Hematopoietic multipotent progenitor cell treated with erythropoietin and hydrocortisone succinate and interleukin-3 and kit ligand, for 4 days (in vitro differentiated cells): ENCODE data around the gene IL16.

ENCODE experiments used
- DNase-seq: peaks from one replicate; pipeline ENCODE4 v3.0.0-alpha.2; 2015

Gene IL16

GRCh38 chr15:81277851-81278250 lies 81.2 kb downstream of the IL16 start:
- DNase-seq: no peak

DNA sequence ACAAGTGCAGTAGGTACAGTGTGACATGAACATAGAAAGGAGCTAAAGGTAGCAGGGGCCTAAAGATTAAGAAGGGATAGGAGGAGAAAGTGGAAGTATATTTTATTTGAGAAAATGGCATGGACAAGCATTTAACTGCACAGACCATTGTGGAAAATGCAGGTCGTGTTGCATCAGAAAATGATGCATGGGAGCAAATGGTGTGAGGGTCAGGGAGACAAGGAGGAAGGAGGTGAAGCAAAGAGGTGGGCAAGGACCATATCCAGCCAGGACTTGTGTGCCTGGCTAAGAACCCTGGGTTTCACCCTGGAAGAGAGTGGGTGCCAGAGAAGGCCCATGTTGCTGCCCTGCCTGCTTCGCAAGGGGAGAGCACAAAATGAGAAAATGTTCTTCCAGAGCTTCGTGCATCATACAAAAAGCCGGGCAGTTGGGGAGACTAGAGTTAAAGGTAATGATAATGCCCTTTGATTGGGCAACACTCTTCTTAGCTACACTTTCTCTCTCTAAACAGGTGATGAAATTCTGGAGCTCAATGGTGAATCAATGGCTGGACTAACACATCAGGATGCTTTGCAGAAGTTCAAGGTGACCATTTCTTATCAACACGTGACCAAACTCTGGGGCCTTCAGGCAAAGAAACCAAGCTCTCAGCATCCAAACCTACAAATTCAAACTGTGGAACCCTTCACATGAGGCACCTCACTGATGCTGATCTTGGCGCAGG lies 81.8 kb downstream of the IL16 start:
- DNase-seq: no peak

DNA sequence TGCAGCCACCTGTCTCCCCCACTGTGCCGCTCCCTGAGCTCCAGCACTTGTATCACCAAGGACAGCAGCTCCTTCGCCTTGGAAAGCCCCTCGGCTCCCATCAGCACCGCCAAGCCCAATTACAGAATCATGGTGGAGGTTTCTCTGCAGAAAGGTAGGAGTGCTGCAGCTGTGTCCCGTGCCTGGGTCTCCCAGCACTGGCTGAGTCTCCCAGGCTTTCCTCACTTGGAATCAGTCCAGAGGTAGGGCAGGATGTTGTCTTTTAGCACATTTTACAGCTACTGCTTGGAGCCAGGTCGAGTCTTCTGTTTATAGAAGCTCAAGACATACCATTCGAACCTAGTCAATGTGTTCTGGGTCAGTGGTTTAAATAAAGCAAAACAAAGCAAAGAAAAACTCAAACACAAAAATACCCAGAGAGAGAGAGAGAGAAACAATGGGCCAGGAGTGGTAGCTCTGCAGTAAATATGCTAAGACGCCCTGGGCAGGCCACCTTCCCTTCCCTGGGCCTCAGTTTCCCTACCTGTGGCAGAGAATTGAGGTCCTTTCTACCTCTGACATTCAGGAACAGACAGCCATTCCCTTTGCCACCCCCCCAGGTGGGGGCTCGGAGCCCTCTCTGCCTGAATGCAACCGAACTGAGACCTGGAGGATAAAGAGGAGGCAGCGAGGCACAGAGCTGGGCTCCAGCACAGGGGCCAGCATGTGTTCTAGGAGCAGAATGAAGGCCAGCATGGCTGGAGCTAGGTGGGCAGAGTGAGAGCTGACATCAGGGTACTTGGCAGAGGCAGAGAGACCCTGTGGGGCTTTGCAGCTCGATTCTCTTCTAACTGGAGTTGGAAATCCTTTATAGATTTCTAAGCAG lies 83.2 kb downstream of the IL16 start:
- no peak for DNase-seq

- DNase-seq: no peak
Observed at GRCh38 chr15:81280696-81281455, 84.2 kb downstream of the IL16 start.

DNA sequence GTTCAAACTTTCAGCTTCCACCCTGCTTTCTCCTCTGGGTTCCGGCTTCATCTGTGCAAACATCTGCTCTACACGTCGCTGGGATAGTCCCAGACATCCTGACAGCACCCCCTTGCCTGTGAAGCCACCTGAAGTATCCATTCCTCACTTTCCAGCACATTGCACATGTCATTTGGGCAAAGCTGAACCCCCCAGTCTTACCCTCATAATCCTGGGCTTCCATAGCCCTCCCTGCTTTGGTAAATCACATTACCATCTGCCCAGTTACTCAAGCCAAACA lies 84.7 kb downstream of the IL16 start:
- no peak for DNase-seq

GRCh38 chr15:81281766-81282605 lies 85.3 kb downstream of the IL16 start:
- DNase-seq: no peak

GRCh38 chr15:81282606-81282895 lies 85.9 kb downstream of the IL16 start:
- DNase-seq: no peak

GRCh38 chr15:81282911-81283310 lies 86.2 kb downstream of the IL16 start:
- no peak for DNase-seq

DNA sequence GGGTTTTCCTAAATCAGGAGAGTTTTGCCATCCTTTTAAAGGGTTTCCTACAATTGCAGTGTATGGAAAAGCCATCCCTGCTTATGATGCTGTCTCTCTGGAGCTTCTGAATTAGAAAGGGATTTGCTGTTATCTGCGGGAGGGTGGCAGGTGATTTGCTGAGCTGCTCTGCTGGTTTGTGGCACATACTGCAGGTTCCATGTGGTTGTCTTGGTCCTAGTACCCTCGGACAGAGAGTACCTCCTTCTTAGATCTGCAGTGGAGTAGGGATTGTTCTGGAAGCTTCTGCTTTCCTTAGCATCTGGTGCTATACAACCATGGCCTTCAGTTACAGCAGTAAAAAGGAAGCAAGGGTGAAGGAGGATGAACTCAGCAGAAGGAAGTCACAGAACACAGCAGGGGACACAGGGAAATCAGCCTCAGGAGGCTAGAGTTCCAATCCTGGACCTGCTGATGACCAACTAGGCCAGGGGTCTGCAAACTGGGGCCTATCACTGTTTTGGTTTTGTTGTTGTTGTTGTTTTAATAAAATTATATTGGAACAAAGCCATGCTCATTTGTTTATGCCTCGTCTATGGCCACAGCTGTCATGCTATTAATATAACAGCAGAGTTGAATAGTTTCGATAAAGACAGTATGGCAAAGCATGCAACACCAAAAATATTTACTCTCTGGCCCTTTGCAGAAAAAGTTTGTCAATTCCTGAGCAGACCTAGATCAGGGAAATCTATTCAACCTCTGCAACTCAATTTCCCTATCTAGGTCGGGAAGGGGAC lies 87.8 kb downstream of the IL16 start:
- DNase-seq: no peak

DNA sequence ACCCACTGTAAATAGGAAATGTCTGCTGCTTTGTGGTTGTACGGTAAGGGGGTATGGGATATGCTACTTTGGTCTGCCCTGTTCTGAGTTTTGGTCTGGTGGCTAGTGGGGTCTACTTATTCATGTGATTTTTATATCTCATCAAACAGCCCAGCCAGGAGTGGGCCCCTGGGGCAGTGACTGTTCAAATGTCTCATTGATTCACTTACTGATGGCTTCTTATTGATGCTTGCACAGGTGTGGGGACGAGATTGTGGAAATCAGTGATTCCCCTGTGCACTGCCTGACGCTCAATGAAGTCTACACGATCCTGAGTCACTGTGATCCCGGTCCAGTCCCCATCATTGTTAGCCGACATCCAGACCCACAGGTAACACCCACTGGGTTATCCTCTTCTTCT lies 88.8 kb downstream of the IL16 start:
- DNase-seq: no peak

GRCh38 chr15:81286621-81287121 lies 90.0 kb downstream of the IL16 start:
- peak; percentile 54 for DNase-seq

GRCh38 chr15:81288040-81288439 lies 91.4 kb downstream of the IL16 start:
- DNase-seq: no peak

GRCh38 chr15:81288616-81289015 lies 91.9 kb downstream of the IL16 start:
- DNase-seq: no peak

- DNase-seq: no peak
Observed at GRCh38 chr15:81289910-81290309, 93.2 kb downstream of the IL16 start.

GRCh38 chr15:81291916-81292522 lies 95.3 kb downstream of the IL16 start:
- no peak for DNase-seq

DNA sequence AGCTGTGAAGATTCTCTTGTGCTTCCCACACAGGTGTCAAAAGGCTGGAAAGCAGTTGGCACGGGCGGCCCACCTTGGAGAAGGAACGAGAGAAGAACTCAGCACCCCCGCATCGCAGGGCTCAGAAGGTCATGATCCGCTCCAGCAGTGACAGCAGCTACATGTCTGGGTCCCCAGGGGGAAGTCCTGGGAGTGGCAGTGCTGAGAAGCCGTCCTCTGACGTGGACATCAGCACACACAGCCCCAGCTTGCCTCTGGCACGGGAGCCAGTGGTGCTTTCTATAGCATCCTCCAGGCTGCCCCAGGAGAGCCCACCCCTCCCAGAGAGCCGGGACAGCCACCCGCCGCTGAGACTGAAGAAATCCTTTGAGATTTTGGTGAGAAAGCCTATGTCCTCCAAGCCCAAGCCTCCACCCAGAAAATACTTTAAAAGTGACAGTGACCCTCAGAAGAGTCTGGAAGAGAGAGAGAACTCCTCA lies 95.9 kb downstream of the IL16 start:
- DNase-seq: no peak

- peak; percentile 84 for DNase-seq
Observed at GRCh38 chr15:81293728-81294515, 97.2 kb downstream of the IL16 start.

DNA sequence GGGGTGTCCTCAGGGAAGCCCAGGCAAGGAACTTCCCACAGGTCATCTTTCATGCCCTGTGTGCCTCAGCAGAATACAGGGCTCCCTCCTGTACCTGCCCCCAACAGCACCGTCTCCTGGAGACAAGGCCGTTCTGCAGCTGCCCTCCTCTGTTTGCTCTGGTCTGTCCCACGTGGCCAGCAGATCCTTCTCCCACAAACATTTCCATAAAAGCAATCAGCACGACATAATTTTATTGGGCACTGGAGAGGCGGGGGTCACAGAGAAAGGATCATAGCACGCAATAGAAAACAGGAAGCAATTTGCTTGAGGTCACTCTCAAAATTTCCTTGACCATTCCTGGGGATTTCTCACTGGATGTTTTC lies 97.8 kb downstream of the IL16 start:
- DNase-seq: peak; percentile 38

- no peak for DNase-seq
Observed at GRCh38 chr15:81295486-81296121, 98.9 kb downstream of the IL16 start.

- no peak for DNase-seq
Observed at GRCh38 chr15:81296186-81296585, 99.5 kb downstream of the IL16 start.
